HL-60/S4 treated with phorbol 12-myristate 13-acetate at 8.2 ng/mL for 4 days and 3 days (cell line): Measurements from ENCODE around the gene IL4I1.

Source experiments
- in situ Hi-C: fragments of 300-500 bp; cut with MboI; formaldehyde crosslinking; loops from 2 replicates; pipeline ENCODE4 v1.15.0; 2022; ENCODE audit warnings: low sequenced_read_pairs

The IL4I1 gene

DNA sequence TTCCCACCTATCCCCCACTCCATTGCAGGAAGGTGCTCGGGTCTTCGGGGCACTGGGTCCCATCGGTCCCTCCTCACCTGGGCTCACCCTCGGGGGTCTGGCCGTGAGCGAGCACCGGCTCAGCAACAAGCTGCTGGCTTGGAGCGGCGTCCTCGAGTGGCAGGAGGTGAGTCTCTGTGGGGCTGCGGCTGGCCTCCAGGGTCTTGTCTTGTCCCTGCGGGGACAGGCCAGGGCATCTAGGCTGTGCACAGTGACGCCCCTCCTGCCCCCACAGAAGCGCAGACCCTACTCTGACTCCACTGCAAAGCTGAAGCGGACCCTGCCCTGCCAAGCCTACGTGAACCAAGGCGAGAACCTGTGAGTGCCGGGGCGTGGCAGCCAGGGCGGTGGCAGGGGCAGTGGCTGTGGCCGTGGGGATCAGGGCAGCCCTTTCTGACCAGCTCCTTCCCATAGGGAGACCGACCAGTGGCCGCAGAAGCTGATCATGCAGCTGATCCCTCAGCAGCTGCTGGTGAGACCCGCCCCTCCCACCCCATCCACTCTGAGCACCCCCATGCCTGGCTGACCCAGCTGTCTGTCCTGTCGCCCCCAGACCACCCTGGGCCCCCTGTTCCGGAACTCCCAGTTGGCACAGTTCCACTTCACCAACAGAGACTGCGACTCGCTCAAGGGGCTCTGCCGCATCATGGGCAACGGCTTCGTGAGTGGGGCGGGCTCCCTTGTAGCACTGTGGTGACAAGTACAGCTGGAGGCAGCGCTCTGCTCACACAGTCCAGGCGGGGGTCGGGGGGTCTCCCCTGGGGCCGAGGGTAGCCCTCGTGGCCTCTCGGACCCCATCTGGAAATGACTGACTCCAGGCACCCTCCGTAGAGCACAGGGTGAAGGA lies 42.1 kb downstream of the IL4I1 start:
- in situ Hi-C loops, result no loop called here

DNA sequence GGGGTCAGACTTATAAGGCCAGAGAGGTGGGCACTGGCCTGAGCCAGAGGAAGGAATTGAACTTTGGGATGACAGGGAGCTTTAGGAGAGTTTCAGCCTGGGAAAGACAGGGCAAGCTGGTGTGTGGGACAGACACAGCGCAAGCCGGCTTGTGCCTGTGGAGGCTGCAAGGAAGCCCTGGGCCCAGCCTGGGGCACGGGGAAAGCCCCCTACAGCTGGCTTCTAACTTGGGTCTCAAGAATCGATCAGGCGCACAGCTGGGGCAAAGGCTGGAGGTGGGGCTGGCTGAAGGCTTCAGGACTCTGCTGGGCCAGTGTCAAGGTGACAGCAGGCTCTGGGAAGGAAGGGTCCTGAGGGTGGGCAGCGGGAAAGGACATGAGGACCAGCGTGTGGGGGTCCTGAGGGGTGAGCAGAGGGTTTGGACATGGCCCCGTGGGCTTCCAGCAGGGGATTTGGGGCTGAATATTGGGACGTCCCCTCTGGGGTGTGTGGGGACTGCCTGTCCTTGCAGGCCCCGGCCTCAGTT lies 42.8 kb downstream of the IL4I1 start:
- in situ Hi-C loops, result no loop called here

DNA sequence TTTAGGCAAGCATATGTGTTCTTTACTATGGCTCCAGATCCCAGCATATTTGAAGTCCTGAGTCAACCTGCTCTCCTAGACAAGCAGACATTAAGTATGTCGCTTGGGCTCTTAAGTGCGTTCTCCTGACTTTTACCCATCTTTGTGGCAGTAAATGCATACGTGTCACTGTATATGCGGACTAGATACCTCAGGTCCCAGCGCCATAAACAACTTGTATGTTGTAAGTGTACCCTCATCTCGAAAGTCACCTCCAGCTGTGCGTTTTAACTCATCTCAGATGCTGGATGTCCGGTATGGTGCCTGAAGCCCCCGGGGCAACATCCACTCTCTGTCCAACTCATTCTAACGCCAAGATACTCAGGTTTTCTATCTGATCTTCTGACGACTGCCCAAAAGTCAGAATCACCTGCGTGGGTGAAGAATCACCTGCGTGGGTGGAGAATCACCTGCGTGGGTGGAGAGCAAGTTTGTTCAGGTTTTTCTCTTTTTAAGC lies 44.0 kb downstream of the IL4I1 start:
- in situ Hi-C loops, result no loop called here

DNA sequence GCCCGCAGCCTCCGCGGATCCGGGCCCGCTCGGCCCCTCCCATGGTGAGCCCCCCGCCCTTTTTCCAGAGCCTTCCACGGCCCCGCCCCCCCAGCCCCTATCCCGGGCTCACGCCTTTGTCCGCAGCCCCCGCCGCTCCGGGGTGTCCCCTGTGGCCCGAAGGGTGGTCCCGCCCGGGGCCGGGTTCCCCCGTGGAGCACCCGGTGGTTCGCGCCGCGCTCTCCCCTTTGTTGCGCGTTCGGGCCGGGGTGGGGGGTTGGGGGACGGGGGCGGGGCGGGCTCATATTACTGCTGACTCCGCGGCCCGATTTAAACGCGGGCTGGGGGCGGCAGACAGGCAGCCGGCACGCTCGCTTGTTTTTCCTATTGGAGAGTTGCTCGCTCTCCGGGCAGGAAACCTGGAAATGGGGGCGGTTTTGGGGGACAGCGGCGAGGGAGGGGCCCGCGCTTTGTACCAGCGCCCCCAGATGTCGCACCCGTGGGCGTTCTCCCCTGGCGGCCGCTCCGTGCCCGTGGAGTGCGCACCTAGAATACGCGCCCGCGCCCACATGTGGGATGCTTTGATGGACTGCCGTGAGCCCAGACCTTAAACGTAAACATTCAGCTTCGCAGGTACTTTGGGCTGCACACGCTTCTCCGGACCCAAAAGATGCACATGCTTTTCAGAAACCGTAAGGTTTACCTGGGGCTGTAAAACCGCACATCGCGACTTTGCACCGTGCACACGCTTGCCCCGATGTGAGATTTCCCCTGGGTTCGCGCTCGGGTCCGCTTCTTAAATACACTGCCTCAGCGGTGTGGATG lies 45.0 kb downstream of the IL4I1 start:
- in situ Hi-C loops, result no loop called here

DNA sequence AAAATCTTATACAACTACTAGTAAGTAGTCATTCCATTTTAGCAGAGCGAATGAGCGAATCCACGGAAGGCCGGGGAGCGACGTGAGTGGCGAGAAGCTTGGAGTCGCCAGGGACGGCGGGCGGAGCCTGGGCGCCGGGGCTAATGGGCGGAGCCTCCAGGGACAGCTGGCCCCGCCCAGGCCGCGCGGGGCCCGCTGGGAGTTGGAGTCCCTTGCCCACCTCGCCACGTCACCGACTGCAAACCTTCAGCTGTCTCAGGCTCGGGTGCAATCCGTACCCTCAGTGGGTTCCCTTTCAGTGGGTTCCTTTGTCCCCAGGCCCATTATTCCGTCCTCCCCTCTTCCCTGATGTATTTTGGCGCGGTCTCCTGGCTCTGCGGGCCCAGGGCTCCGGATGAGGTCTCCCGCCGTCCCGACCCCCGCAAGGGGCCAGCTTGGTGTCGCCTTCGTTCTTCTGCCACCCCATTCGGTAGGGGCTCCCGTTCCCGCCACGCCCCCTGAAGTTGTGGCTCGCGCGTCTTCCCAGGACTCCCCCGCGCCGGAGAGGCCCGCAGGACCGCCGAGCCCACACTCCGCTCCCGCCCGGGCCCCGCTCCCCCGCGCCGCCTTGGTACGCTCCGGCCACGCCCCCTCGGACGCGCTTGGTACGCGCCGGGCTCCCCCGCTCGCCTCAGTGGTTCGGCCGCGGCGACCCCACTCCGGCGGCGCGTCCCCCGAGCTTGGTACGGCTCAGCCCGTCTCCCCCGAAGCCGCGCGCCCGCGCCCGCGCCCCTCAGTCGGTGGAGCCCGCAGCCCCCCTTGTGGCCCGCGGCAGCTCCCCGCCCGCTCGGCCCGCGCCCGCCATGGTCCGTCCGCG lies 46.0 kb downstream of the IL4I1 start, which contains the start of gene PTOV1:
Gene PTOV1, plus strand, starts transcription at position 673 of the 856 bp plus-strand sequence.
- in situ Hi-C loops, result no loop called here

DNA sequence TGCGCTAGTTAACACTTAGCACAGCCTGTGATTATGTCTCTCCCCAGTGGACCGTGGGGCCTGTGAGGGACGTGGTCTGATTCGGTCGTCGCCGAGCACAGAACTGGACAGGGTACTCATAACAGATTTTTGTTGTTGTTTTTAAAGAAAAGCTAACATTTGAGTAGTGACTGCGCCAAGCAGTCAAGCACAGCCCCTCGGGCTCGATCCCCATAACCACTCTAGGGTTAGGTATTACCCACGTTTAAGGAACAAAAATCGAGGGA lies 46.5 kb downstream of the IL4I1 start:
- in situ Hi-C loops, result no loop called here

DNA sequence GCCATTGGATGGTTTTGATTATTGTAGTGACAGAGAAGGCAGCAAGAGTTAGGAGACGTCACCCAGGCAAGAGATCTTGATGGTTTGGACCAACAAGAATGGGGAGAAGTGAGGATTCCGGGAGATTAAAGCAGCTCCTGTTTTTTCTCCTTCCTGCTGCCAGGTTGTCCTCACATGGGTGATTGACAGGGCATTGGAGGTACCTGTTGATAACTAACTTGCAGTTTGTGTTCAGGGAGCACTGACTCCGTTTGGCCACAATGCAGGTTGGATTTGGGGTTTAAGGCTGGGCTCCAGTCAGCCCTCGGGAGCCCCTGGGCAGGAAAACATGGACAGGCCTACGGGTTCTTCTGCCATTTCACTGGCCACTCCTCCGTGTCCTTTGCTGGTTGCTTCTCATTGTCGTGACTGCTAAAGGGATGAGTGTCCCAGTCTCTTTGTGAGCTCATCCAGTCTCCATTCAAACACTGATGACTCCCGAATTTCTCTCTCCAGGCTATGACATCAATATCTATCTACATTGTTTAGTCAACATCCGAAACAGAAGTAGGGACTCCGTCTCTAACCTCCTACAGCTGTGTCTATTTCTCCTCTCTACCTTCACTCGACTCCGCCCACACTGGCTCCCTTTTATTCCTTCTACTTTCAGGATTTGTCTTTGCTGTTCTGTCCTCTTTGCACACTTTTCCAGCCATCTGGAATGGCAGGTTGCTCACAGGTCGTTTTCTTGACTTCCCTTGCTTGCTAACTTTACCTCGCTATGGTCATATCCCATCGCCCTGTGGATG lies 47.1 kb downstream of the IL4I1 start:
- in situ Hi-C loops, result no loop called here

DNA sequence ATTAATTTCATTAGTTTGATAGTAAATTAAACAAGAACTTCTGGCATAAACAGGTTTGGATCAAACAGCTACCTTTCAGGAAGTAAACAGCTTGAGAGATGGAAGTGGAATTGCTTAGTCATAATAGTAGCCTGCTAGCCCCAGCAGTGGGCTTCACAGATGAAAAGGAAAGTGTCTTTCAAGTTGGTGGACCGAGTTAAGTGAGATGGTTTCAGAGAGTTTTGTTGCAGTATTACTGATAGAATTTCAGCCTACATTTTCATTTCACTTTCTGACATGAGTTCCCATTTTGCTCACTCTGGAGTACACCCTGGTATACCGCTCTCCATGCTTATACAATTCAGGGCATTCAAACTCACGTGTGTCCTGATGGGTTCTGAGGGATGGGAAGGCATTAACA lies 47.7 kb downstream of the IL4I1 start:
- in situ Hi-C loops, result no loop called here

DNA sequence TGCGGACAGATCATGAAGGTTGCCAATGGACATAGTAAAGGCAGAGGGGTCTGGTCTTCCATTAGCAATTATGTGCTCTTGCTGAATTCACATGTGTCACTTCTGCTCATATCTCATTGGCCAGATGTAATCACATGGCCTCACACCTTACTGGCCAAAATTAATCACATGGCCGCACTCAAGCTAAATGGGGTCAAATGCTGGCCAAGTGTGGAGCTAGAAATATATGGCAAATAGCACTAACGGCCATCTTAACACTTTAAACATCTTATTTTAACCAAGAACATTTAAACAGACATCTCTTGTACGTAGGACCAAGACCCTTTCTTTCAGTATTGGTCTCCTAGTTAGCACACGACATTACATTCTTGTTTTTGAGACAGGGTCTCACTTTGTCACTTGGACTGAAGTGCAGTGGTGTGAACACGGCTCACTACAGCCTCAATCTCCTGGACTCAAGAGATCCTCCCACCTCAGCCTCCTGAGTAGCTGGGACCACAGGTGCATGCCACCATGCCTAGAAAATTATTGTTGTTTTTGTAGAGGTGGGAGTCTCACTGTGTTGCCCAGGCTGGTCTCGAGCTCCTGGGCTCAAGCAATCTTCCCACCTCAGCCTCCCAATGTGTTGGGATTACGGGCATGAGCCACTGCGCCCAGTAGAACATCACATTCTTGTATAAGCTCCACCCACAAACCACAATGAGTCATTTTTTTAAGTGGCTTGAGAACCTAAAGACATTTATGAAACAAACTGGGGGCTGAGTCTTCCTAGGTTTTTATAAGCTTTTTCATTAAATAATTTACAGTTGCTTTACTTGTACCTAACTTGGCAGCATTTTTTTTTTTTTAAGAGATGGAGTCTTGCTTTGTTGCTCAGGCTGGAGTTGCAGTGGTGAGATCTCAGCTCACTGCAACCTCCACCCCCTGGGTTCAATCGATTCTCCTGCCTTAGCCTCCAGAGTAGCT lies 48.7 kb downstream of the IL4I1 start:
- in situ Hi-C loops, result no loop called here

DNA sequence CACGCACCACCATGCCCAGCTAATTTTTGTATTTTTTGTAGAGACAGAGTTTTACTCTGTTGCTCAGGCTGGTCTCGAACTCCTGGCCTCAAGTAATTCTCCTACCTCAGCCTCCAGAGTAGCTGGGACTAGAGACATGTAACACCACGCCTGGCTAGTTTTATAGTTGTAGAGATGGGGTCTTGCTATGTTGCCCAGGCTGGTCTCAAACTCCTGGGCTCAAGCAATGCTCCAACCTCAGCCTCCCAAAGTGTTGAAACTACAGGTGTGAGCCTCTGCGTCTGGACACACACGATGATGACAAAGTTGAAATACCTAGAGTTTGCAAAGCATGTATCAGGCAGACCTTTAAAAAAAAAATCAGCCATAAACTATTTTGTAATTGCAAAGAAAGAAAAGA lies 50.3 kb downstream of the IL4I1 start:
- in situ Hi-C loops, result no loop called here

DNA sequence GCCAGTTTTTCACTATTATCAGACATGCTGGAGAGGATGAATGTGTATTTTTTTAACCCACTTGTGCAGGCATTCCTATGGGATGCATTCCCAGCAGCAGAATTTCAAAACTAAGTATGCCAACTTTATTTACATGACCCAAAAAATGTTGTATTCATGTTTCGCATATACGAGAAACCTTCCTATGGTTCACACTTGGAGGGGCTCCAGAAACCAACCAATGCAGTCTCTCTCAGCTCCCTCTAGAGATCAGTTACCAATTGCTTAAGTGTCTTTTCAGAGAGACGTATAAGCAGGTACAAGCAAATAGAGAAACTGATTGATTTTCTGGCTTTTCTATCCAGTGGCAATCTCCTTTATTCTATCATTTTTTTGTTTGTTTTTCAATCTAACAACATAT lies 51.3 kb downstream of the IL4I1 start:
- in situ Hi-C loops, result no loop called here

DNA sequence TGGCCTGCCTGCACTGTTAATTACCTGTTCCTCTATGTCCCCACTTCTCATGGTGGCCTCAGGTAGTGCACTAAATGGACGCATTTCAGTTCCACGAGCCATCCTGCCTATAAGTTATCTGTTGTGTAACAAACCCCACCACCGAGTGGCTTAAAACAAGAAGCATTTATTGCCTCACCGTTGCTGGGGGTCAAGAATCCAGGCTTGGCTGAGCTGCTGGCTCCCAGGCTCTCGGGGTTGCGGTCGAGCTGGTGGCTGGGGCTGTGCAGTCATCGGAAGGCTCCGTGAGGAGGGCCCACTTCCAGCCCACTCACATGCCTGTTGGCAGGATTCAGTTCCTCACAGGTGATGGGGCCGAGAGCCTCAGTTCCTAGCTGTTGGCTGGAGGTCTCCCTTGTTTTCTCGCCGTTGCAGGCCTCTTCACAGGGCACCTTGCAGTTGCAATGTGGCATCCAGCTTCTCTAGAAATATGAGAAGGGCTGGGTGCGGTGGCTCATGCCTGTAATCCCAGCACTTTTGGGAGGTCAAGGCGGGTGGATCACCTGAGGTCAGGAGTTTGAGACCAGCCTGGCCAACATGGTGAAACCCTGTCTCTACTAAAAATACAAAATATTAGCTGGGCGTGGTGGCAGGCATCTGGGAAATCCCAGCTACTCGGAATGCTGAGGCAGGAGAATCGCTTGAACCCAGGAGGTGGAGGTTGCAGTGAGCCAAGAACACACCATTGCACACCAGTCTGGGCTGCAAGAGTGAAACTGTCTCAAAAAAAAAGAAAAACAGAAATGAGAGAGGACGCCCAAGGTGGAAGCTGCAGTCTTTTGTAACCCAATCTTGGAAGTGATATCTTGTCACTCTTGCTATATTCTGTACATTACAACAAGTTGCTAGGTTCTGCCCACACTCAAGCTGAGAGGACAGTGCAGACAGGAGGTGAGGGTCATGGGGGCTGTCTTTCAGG lies 52.3 kb downstream of the IL4I1 start:
- in situ Hi-C loops, result no loop called here

DNA sequence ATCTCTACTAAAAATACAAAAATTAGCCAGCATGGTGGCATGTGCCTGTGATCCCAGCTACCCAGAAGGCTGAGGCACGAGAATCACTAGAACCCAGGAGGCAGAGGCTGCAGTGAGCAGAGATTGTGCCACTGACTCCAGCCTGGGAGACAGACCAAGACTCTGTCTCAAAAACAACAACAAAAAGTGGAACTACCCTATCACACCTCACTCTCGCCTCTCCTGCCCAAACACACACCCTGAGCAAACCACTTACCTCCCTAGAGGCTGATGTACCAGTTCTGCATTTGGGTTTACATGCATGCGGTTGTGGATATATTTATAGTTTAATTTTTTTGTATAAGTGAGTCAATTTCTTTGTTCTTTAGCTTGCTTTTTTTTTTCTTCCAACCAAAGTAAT lies 53.4 kb downstream of the IL4I1 start:
- in situ Hi-C loops, result no loop called here

DNA sequence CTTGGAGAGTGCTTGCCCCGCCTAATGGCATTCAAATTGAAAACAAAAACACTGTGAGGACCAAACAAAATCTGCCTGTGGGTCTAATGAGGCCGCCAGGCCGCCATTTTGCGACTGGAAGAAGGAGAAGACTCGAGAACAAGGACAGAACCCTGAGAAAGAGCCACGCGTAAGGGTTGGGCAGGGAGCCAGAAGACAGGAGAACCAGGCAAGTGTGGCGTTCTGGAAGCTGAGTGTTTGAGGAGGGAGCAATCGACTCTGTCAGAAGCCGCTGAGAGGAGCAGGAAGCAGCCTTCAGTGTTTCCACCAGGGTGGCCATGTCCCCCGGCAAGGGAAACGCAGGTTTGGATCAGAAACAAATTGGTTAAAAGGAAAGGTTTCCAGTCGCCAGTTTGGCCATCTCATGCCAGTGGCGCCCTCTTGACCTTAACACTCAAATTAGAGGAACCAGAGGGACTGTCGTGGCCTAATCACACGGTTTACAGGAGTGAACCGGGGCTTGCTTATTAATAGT lies 55.9 kb downstream of the IL4I1 start:
- in situ Hi-C loops, result no loop called here

DNA sequence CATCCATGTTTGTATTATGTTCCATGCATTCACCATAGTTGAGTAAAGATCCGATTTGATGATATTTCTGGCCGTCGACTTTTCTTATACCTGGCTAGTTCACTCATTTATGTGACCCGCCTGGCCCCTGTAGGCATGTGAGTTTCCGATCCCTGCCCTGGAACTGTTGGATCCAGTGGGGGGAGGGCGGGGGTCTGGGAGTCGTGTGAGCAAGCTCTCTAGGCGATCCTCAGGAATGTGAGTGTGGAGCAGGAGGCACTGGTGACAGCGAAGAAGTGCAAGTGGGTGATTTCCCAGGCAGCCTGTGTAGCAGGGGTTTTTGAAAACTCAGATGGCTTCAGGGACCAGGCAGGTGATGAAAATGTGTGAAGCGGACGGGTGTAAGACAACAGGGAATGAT lies 56.4 kb downstream of the IL4I1 start:
- in situ Hi-C loops, result no loop called here

DNA sequence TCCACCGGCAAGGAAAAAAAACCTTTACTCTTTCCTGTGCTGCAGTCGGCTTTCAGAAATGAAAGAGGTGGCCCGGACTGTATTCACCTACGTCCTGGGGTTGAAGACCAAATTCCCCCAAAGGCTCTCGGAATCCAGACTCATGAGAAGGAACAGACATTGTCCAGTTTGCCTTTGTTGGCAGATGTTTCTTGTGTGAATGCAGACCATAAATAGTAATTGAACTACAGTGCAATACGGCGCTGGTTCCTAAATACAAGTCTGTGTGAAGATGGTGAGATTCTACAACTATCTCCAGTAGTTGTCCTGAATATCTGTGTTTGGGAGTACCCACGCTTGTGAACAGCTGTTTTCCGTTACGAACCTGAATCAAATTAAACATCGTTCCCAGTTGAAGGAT lies 57.0 kb downstream of the IL4I1 start:
- in situ Hi-C loops, result no loop called here
